K562 (cell line): ENCODE data around the gene GRAMD2B. TPM values are rescaled to one million over a fixed set of nuclear protein-coding genes. Genes with fewer than 3 reads are reported as not detected.

ENCODE experiments used
- ATAC-seq: fragments of 200-7000 bp; cut with Tn5 transposase; 3 replicates; pipeline ENCODE4 v1.9.1; 2020; ENCODE audit warnings: moderate library complexity
- BruUV-seq: library from RNA; stranded (reverse); fragments of 400-500 nt; replicated peaks from 2 replicates; lab custom pipeline; 2021; lab: Mats Ljungman, UMichigan
- CTCF ChIA-PET: fragments of 300-600 bp; formaldehyde crosslinking; extraction: SDS; loops from one replicate; lab custom pipeline; 2021; ENCODE audit warnings: low intra/inter-chr PET ratio; lab: Yijun Ruan, JAX
- POLR2A ChIA-PET: fragments of 300-600, 350-650 bp; sonication (Branson Sonifier 250); formaldehyde crosslinking; extraction: SDS; loops from one replicate; lab custom pipeline; 2021; ENCODE audit warnings: antibody characterized with exemption, inconsistent platforms; lab: Yijun Ruan, JAX
- DNase-seq, 4 experiments: peaks; one replicate each; pipeline versions ENCODE4 v3.0.0 to v3.0.0-alpha.2; 2011 to 2018; ENCODE audit warnings: low spot score in 3 of 4, mixed read lengths in 3 of 4; ENCODE audit errors: extremely low read depth in 1 of 4
- FAIRE-seq: peaks from 2 replicates; lab custom pipeline; 2011; peaks lifted over from hg19 to GRCh38; lab: Jason Lieb, UNC
- H2AFZ ChIP-seq: 2 replicates; pipeline ENCODE4 v1.6.0; 2011; ENCODE audit warnings: low read depth, low read length, control low read depth, inconsistent platforms
- H3K27ac ChIP-seq: fragments of 200-600 bp; 3 replicates; pipeline ENCODE4 v1.8.0; 2011; ENCODE audit warnings: low read depth, mild to moderate bottlenecking, control low read depth, inconsistent platforms, low read length, moderate library complexity, mixed read lengths; ENCODE audit errors: extremely low read depth
- H3K27me3 ChIP-seq, 2 experiments: fragments of 300-600 bp in 1 of 2; 2 replicates in 1 of 2; 3 replicates in 1 of 2; pipeline versions ENCODE4 v1.6.0 to v1.8.0; 2011; ENCODE audit warnings: inconsistent platforms in 2 of 2, low read length in 2 of 2, mild to moderate bottlenecking in 1 of 2, mixed read lengths in 1 of 2, moderate library complexity in 1 of 2; ENCODE audit not compliant: control insufficient read depth in 2 of 2, insufficient read depth in 2 of 2
- H3K36me3 ChIP-seq: fragments of 300-600 bp; 3 replicates; pipeline ENCODE4 v1.8.0; 2011; ENCODE audit warnings: mild to moderate bottlenecking, low read length, inconsistent platforms; ENCODE audit not compliant: control insufficient read depth, insufficient read depth
- H3K4me1 ChIP-seq, 2 experiments: fragments of 200-600 bp in 1 of 2; replicated peaks in 1 of 2; 2 replicates in 1 of 2; 3 replicates in 1 of 2; pipeline versions ENCODE4 v1.5.1 to v1.8.0; 2011; ENCODE audit warnings: inconsistent platforms in 2 of 2, low read length in 2 of 2, mild to moderate bottlenecking in 1 of 2, mixed read lengths in 1 of 2, moderate library complexity in 1 of 2; ENCODE audit not compliant: control insufficient read depth in 2 of 2, insufficient read depth in 2 of 2
- H3K4me2 ChIP-seq: 2 replicates; pipeline ENCODE4 v1.6.1; 2011; ENCODE audit warnings: low read length, control low read depth, inconsistent platforms, mixed read lengths; ENCODE audit not compliant: insufficient read depth
- H3K4me3 ChIP-seq: fragments of 200-600 bp; sonication (generic), shearing (Covaris generic); 2 replicates; pipeline ENCODE4 v1.5.1; 2016; ENCODE audit warnings: control low read depth, inconsistent platforms
- H3K79me2 ChIP-seq: fragments of 200-600 bp; 3 replicates; pipeline ENCODE4 v1.8.0; 2011; ENCODE audit warnings: low read length, inconsistent platforms; ENCODE audit not compliant: control insufficient read depth, insufficient read depth
- H3K9ac ChIP-seq, 2 experiments: 2 replicates each; pipeline versions ENCODE4 v1.6.0 to v1.6.1; 2011; ENCODE audit warnings: low read depth in 2 of 2, low read length in 2 of 2, control low read depth in 1 of 2, inconsistent platforms in 1 of 2, mild to moderate bottlenecking in 1 of 2, mixed read lengths in 1 of 2; ENCODE audit not compliant: insufficient read depth in 1 of 2
- H3K9me1 ChIP-seq: one replicate; pipeline ENCODE4 v1.6.0; 2011; ENCODE audit warnings: inconsistent platforms, mild to moderate bottlenecking, low read length, moderate library complexity; ENCODE audit not compliant: control insufficient read depth, insufficient read depth
- H3K9me3 ChIP-seq: replicated peaks from 2 replicates; pipeline ENCODE4 v1.5.1; 2011; ENCODE audit warnings: low read depth, low read length, inconsistent platforms; ENCODE audit not compliant: control insufficient read depth, insufficient read depth
- H4K20me1 ChIP-seq: replicated peaks from 2 replicates; pipeline ENCODE4 v1.6.1; 2011; ENCODE audit warnings: low read length, inconsistent platforms, mixed read lengths; ENCODE audit not compliant: control insufficient read depth, insufficient read depth
- BRCA1 ChIP-seq, 2 experiments: fragments of 450-650 bp in 1 of 2; sonication (generic) in 1 of 2; formaldehyde crosslinking in 1 of 2; IDR thresholded peaks; 2 replicates each; pipeline versions ENCODE4 v1.5.0 to v1.6.1; 2017 to 2020; ENCODE audit warnings: mild to moderate bottlenecking in 1 of 2, missing genetic modification reagents in 1 of 2
- CBFA2T2 ChIP-seq: fragments of 450-650 bp; conservative IDR thresholded peaks from 2 replicates; pipeline ENCODE4 v1.6.1; 2017; ENCODE audit warnings: mild to moderate bottlenecking
- DLX4 ChIP-seq: fragments of 250-450 bp; sonication (Bioruptor Pico); IDR thresholded peaks from 2 replicates; pipeline ENCODE4 v1.6.1; 2021; ENCODE audit warnings: mild to moderate bottlenecking
- E2F1 ChIP-seq: sonication (generic); formaldehyde crosslinking; IDR thresholded peaks from 2 replicates; pipeline ENCODE4 v1.8.1; 2023; ENCODE audit warnings: mild to moderate bottlenecking, missing genetic modification reagents, moderate library complexity
- GABPA ChIP-seq: fragments of 200-800 bp; sonication (Bioruptor generic); conservative IDR thresholded peaks from 2 replicates; pipeline ENCODE4 v1.6.1; 2016; ENCODE audit warnings: low read depth, missing genetic modification characterization, missing compliant biosample characterization
- MAFG ChIP-seq: fragments of 450-650 bp; conservative IDR thresholded peaks from 2 replicates; pipeline ENCODE4 v1.6.1; 2016; ENCODE audit warnings: missing genetic modification characterization, missing compliant biosample characterization
- MXI1 ChIP-seq: IDR thresholded peaks from 2 replicates; pipeline ENCODE4 v1.6.1; 2011; ENCODE audit warnings: low read depth, mild to moderate bottlenecking, improper control_type of control experiment, low read length
- PTBP1 ChIP-seq: fragments of 200-400 bp; formaldehyde crosslinking; IDR thresholded peaks from 2 replicates; pipeline ENCODE4 v1.6.1; 2017; ENCODE audit warnings: low read depth, low read length
- SREBF2 ChIP-seq: sonication (generic); formaldehyde crosslinking; IDR thresholded peaks from 2 replicates; pipeline ENCODE4 v1.4.0; 2020; ENCODE audit warnings: mild to moderate bottlenecking, missing genetic modification reagents
- SRSF1 ChIP-seq: fragments of 200-400 bp; formaldehyde crosslinking; IDR thresholded peaks from 2 replicates; pipeline ENCODE4 v1.6.1; 2017; ENCODE audit warnings: mild to moderate bottlenecking, low read depth, low read length, moderate library complexity
- ZC3H4 ChIP-seq: sonication (generic); formaldehyde crosslinking; IDR thresholded peaks from 2 replicates; pipeline ENCODE4 v1.9.0; 2021; ENCODE audit warnings: missing genetic modification reagents, borderline replicate concordance
- ZNF76 ChIP-seq: fragments of 250-450 bp; sonication (Bioruptor Pico); IDR thresholded peaks from 2 replicates; pipeline ENCODE4 v1.4.0; 2020; ENCODE audit warnings: mild to moderate bottlenecking, moderate library complexity, borderline replicate concordance
- ZNF778 ChIP-seq: fragments of 450-650 bp; formaldehyde crosslinking; IDR thresholded peaks from 2 replicates; pipeline ENCODE4 v1.4.0; 2020; ENCODE audit warnings: mild to moderate bottlenecking, moderate library complexity
- in situ Hi-C: fragments of 300-500 bp; cut with MboI; formaldehyde crosslinking; loops from 4 replicates; pipeline ENCODE4 v1.15.0; 2018; ENCODE audit warnings: inconsistent platforms, mixed read lengths
- intact Hi-C: fragments of 100-400 bp; cut with micrococcal nuclease; formaldehyde crosslinking; loops from 2 replicates; pipeline ENCODE4 v1.14.2; 2022
- polyA plus RNA-seq, 8 experiments: library from polyadenylated mRNA; depleted of rRNA in 4 of 8; stranded (reverse) in 5 of 8; unstranded in 3 of 8; fragments of >200 nt; fragmentation: Nextera tagmentation in 2 of 8; fragmentation: Illumina TruSeq in 1 of 8; extraction: Ambion mirVana in 2 of 8; extraction: Trizol in 1 of 8; gene quantifications; 2 replicates each; pipeline versions ENCODE4 v1.2.1 to v1.2.3, GENCODE V29; 2011 to 2014; ENCODE audit warnings: inconsistent platforms in 1 of 8, missing spikeins in 1 of 8
- total RNA-seq, 7 experiments: library from RNA; depleted of rRNA in 6 of 7; stranded (reverse); fragments of >200 nt in 6 of 7; fragmentation: Illumina TruSeq in 2 of 7; extraction: Trizol in 2 of 7; gene quantifications; 2 replicates each; pipeline versions ENCODE4 v1.2.1 to v1.2.3, GENCODE V29; 2011 to 2021; ENCODE audit warnings: low replicate concordance in 1 of 7

GRAMD2B gene
- total and polyA plus RNA-seq, 9 of the 15 experiments (the other 6 are each of a cell fraction or from before 2014, with no cell fraction given), result 0.32 to 4.2 (median 1.4) TPM

- H2AFZ ChIP-seq, result no peak overlapping the region
- TF ChIP-seq SRSF1, result no peak
- TF ChIP-seq E2F1 (CRISPR knock-in tag), result no peak
- TF ChIP-seq PTBP1, result no peak
- TF ChIP-seq ZC3H4, result no peak
- no peak for TF ChIP-seq MXI1
- TF ChIP-seq ZNF76 (CRISPR knock-in tag), result no peak
- no peak for TF ChIP-seq MAFG (tag)
- TF ChIP-seq CBFA2T2, result no peak
- TF ChIP-seq GABPA (tag), result no peak
- no peak for TF ChIP-seq ZNF778
- TF ChIP-seq DLX4 (CRISPR knock-in tag), result no peak
- no peak for TF ChIP-seq BRCA1 (IDR thresholded peaks at IDR 0.05)
- no peak for TF ChIP-seq BRCA1 (CRISPR knock-in tag; IDR thresholded peaks at IDR 0.05)
- TF ChIP-seq SREBF2 (CRISPR knock-in tag), result no peak
- TF ChIP-seq, all 486 proteins: peak for 0
- Histone ChIP-seq H3K27ac (no peak overlapping the region), H3K4me3 (no peak overlapping the region), H3K9me3 (no peaks in the 10 kb centered on the region), H3K4me1 (peaks cover 5 to 7% of the 10 kb centered on the region in 2 experiments; a peak in 4 of 5 replicates), H4K20me1 (no peaks in the 10 kb centered on the region), H3K79me2 (no peaks in the 10 kb centered on the region), H3K36me3 (no peaks in the 10 kb centered on the region), H3K9me1 (no peaks in the 10 kb centered on the region), H3K4me2 (no peak overlapping the region), H3K9ac (no peak overlapping the region), H3K27me3 (no peaks in the 10 kb centered on the region; a peak in 1 of 5 replicates)
- CTCF ChIA-PET, result no interaction called here
- no TSS peak for BruUV-seq
- DNase-seq (no peak), ATAC-seq (no peak), FAIRE-seq (no peak)
- intact Hi-C loops, result no loop called here
- in situ Hi-C loops, result no loop called here
- POLR2A ChIA-PET, result no interaction called here
Observed at GRCh38 chr5:126455264-126455663, 32.1 kb downstream of the GRAMD2B start.
